HL-60 (cell line): ENCODE results near the gene KLK10.

Source experiments
- POLR2AphosphoS5 ChIP-seq: IDR thresholded peaks from 2 replicates; pipeline ENCODE4 v1.6.1; 2012; ENCODE audit warnings: low read depth
- TF ChIP-seq, protein P1 (sequence below): IDR thresholded peaks from one replicate; pipeline ENCODE4 v1.5.1; 2011; ENCODE audit warnings: low read length, control low read depth, inconsistent platforms; ENCODE audit not compliant: insufficient read depth

DNA sequence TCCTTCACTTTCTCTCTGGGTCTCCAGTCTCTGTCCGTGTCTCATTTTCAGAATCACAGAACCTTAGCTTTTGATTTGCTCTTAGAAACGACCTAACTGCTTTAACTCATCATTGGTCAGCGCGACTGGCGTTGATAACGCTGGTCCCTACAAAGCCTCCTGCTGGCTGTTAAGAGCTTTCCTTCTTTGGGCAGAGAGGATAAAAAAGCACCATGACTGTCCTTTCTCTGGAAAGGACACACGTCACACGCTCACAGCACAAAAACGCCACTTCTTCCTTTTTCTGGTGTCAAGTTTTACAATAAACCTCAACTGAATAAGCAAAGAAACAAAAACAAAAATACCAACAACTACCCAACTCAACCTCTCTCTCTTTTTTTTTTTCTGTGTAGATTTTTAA lies 17.0 kb upstream of the KLK10 start:
- TF ChIP-seq, protein P1, sequence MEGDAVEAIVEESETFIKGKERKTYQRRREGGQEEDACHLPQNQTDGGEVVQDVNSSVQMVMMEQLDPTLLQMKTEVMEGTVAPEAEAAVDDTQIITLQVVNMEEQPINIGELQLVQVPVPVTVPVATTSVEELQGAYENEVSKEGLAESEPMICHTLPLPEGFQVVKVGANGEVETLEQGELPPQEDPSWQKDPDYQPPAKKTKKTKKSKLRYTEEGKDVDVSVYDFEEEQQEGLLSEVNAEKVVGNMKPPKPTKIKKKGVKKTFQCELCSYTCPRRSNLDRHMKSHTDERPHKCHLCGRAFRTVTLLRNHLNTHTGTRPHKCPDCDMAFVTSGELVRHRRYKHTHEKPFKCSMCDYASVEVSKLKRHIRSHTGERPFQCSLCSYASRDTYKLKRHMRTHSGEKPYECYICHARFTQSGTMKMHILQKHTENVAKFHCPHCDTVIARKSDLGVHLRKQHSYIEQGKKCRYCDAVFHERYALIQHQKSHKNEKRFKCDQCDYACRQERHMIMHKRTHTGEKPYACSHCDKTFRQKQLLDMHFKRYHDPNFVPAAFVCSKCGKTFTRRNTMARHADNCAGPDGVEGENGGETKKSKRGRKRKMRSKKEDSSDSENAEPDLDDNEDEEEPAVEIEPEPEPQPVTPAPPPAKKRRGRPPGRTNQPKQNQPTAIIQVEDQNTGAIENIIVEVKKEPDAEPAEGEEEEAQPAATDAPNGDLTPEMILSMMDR: no peak
- no peak for TF ChIP-seq POLR2AphosphoS5
